ENCODE results near the gene TIMM17A. TPM values are rescaled to one million over a fixed set of nuclear protein-coding genes. Genes with fewer than 3 reads are reported as not detected.
A peak's percentile ranks its signal among the peaks of the same experiment; 100 is the strongest.

Gene TIMM17A
- total and polyA plus RNA-seq, 2 donors from 2014 or later = 40.8 to 73.2 TPM

GRCh38 chr1:202010180-202011015, 55.1 kb downstream of the TIMM17A start, which contains the start of gene ELF3:
Gene ELF3, plus strand, starts transcription at chr1:202010587. Its CDS starts 550 bp downstream, at chr1:202011137.
- no peaks in the 10 kb centered on the region for H3K9me3 ChIP-seq (ENCODE audit: control insufficient read depth in 2 of 3, insufficient read depth in 1 of 3, low read length in 3 of 3)
- peak within 1 kb of the TSS; percentile 70 to 94 (median 89) for H3K4me3 ChIP-seq (ENCODE audit: low read length in 3 of 3)
- H3K4me1 ChIP-seq (ENCODE audit: control insufficient read depth in 2 of 3, insufficient read depth in 2 of 3, low read depth in 1 of 3, low read length in 3 of 3) = peaks cover 5 to 11% (median 6%) of the 10 kb centered on the region in 3 donors
- H3K9ac ChIP-seq (ENCODE audit: low read length in 3 of 3) = peak within 1 kb of the TSS; percentile 59 to 98 (median 95)
- TF ChIP-seq CTCF (IDR thresholded peaks at IDR 0.05; ENCODE audit: borderline replicate concordance, extremely low read depth, insufficient read depth) = no peak
- no peaks in the 10 kb centered on the region for H3K27me3 ChIP-seq (ENCODE audit: control insufficient read depth, insufficient read depth, low read length)
- DNase-seq (peak; percentile 94 to 97 (median 95)), FAIRE-seq (peak; percentile 44)
- intact Hi-C loops (cut with DNase I) = loop anchor here (5.0 kb wide), 1 partner anchor 102 kb away; no protein-coding TSS in a partner anchor
- H3K36me3 ChIP-seq (ENCODE audit: control insufficient read depth in 2 of 3, insufficient read depth in 3 of 3, low read length in 3 of 3) = peaks cover 0 to 16% (median 5%) of the 10 kb centered on the region in 3 donors
- peak within 1 kb of the TSS; percentile 91 to 97 for H3K27ac ChIP-seq (ENCODE audit: low read depth in 2 of 2, low read length in 2 of 2)

GRCh38 chr1:202011994-202012393, 56.7 kb downstream of the TIMM17A start:
- H3K9me3 ChIP-seq (ENCODE audit: control insufficient read depth in 2 of 3, insufficient read depth in 1 of 3, low read length in 3 of 3) = no peaks in the 10 kb centered on the region
- no peaks in the 10 kb centered on the region for H3K27me3 ChIP-seq (ENCODE audit: control insufficient read depth, insufficient read depth, low read length)
- H3K9ac ChIP-seq (ENCODE audit: low read length in 3 of 3) = peak overlapping the region in 2 of 3 donors; percentile 6 to 98
- intact Hi-C loops (cut with DNase I) = loop anchor here (5.0 kb wide), 1 partner anchor 100 kb away; no protein-coding TSS in a partner anchor
- peak overlapping the region; percentile 24 to 94 (median 89) for H3K4me3 ChIP-seq (ENCODE audit: low read length in 3 of 3)
- peak overlapping the region; percentile 12 to 29 for H3K27ac ChIP-seq (ENCODE audit: low read depth in 2 of 2, low read length in 2 of 2)
- DNase-seq = no peak
- peaks cover 5 to 14% (median 6%) of the 10 kb centered on the region in 3 donors for H3K4me1 ChIP-seq (ENCODE audit: control insufficient read depth in 2 of 3, insufficient read depth in 2 of 3, low read depth in 1 of 3, low read length in 3 of 3)
- peaks cover 0 to 24% (median 7%) of the 10 kb centered on the region in 3 donors for H3K36me3 ChIP-seq (ENCODE audit: control insufficient read depth in 2 of 3, insufficient read depth in 3 of 3, low read length in 3 of 3)
- no peak for FAIRE-seq
- no peak for TF ChIP-seq CTCF (IDR thresholded peaks at IDR 0.05; ENCODE audit: borderline replicate concordance, extremely low read depth, insufficient read depth)

- intact Hi-C loops (cut with DNase I) = loop anchor here (5.0 kb wide), 1 partner anchor 99 kb away; no protein-coding TSS in a partner anchor
- peak overlapping the region; percentile 24 to 94 (median 89) for H3K4me3 ChIP-seq (ENCODE audit: low read length in 3 of 3)
- H3K4me1 ChIP-seq (ENCODE audit: control insufficient read depth in 2 of 3, insufficient read depth in 2 of 3, low read depth in 1 of 3, low read length in 3 of 3) = peaks cover 5 to 16% (median 8%) of the 10 kb centered on the region in 3 donors
- peaks cover 0 to 25% (median 7%) of the 10 kb centered on the region in 3 donors for H3K36me3 ChIP-seq (ENCODE audit: control insufficient read depth in 2 of 3, insufficient read depth in 3 of 3, low read length in 3 of 3)
- H3K27ac ChIP-seq (ENCODE audit: low read depth in 2 of 2, low read length in 2 of 2) = peak overlapping the region; percentile 12 to 34
- peak overlapping the region in 1 of 3 donors; percentile 98 for H3K9ac ChIP-seq (ENCODE audit: low read length in 3 of 3)
- H3K27me3 ChIP-seq (ENCODE audit: control insufficient read depth, insufficient read depth, low read length) = no peaks in the 10 kb centered on the region
- TF ChIP-seq CTCF (IDR thresholded peaks at IDR 0.05; ENCODE audit: borderline replicate concordance, extremely low read depth, insufficient read depth) = no peak
- no peak for FAIRE-seq
- no peaks in the 10 kb centered on the region for H3K9me3 ChIP-seq (ENCODE audit: control insufficient read depth in 2 of 3, insufficient read depth in 1 of 3, low read length in 3 of 3)
- no peak for DNase-seq
Measured at GRCh38 chr1:202012544-202013478, 57.5 kb downstream of the TIMM17A start.

Data from kidney (tissue), 14 donors.